NCI-H2227 treated with DMSO at 0.1 percent for 48 hours (cell line): ENCODE results near the gene TMEM117.

Source experiments
- DNase-seq: peaks from one replicate; lab custom pipeline; 2025; lab: John Stamatoyannopoulos, UW

TMEM117 gene

DNA sequence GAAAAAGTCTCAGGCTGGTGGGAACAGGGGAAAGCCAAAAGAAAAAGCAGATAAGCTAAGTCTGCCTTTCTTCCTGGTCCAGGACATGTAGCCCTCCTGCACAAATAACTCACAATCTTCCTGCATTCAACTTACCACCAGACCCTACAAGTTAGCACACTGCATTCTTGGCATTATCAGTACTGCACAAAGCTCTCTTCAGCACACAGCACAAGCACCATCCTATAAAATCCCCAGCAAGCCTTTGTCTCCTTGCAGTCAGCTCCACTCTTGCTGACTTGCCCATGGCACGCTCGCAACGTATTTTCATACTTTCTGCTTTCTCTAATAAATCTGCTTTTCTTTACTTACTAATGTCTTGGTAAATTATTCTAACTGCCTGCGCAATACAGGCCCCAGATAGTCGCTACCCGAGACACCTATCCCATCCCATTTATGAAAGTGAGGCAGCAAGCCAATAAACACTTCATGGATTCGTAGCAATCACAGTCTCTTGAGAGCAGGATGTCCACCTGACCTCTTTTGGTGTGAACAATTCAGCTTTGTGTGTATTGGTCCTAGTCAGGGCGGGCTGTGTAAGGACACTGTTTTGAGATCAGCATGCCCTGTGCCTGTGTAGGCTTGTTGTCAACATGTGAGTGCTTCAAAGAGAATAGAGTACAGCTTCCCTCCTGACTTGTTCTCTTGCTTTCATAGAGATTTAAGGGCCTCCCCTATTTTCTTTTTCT, 49.0 kb downstream of the TMEM117 start:
- no peak for DNase-seq

DNA sequence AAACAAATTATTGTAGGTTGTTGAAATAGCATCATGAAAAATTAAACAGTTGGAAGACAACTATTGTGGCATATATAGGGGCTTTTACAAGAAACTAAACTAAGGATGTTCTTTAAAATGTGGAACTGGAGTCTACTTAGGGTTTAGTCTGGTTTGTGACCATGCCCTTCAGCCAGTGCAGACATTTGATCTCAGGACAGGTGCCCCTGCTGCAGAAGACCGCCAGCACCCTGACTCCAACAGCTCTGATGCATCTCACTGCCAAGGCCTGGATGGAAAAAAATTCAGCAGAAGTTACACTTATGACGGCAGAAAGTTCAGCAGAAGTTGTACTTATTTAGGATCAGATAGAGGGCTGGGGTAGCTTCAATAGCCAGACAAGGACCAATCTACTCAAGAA, 51.5 kb downstream of the TMEM117 start:
- no peak for DNase-seq

DNA sequence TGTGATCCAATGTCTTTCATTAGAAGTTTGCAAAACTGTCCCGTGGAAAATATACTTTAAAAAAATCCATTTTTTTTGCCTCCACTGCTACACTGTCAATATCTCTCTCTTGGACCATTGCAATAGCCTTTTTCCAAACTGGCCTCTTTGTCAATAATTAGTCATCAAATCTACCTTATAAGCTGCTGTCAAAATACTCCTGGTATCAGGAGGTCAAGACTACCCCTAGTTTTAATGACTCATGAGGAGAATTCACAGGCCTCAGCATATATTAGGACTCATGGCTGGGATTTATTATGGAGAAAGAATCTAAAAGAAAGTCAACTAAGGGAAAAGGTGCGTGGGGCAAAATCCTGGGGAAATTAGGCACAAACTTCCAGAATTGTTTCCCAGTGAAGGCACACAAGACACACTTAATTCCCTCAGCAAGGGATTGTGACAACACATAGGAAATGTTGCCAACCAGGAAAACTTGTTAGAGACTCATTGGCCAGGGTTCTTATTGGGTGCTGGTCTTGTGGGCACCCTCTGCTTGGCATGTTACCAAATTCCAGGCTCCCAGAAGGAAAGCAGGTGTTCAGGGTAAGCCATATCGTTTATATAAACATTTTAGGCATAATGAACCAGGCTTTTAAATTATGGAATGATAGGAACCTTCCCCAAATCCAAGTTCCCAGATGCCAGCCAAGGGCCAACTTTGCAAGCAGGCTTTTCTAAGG, 56.1 kb downstream of the TMEM117 start:
- DNase-seq = no peak

DNA sequence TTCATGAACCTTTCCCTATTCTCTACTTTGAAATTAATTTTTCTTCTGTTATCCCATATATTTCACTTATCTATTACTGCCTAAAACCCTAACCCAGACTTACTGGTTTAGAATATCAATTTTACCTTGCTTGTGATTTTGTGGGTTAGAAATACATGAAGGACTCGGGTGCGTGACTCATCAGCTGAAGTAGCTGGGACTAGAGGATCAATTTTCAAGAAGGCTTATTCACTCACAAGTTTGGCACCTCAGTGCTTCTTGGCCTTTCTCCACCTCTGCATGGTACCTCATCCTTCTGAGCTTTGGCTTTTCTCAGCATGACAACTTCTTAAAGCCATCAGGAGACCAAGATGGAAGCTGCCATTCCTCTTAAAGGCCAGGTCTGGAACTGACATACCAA, 57.8 kb downstream of the TMEM117 start:
- DNase-seq = no peak

DNA sequence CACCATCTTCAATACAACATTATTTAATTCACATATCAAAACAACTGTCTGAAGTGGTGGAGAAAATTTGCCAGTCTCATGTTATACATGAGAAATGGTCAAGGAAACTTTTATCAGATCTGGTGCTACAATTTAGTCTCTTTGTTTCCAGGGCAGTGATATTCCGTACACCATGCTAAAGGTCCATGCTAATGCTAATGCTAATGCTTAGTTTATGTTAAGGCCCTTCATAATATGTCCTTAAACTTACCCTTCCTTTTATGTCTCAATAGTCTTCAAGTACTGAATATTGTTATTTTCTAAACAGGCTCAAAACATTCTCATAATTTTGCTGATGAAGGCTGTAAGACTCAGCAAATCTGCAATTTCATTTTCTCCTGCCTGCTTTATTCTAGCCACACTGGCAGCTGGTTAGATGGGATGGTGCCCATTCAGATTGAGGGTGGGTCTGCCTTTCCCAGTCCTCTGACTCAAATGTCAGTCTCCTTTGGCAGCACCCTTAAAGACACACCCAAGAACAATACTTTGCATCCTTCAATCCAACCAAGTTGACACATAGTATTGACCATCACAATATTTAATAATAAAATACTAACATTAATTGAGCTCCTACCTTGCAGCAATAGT, 59.8 kb downstream of the TMEM117 start:
- DNase-seq = no peak

DNA sequence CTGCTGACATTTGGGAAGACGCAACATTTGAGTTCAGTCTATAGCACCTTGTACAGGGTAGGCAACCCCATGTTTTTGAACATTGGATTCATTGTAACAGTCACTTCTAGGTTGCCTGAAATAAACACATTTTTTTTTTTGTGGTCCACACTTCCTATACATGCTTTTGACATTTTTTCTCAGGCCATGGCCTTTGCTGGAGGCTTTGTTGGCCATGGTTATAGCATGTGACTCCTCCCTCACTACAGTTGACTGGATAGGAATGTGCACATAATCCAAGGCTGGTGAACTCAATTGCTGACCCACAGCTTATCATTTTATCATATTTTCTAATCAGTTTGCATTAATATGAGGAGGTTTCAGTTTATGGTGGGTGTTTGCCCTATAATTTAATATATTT, 60.6 kb downstream of the TMEM117 start:
- DNase-seq = no peak

DNA sequence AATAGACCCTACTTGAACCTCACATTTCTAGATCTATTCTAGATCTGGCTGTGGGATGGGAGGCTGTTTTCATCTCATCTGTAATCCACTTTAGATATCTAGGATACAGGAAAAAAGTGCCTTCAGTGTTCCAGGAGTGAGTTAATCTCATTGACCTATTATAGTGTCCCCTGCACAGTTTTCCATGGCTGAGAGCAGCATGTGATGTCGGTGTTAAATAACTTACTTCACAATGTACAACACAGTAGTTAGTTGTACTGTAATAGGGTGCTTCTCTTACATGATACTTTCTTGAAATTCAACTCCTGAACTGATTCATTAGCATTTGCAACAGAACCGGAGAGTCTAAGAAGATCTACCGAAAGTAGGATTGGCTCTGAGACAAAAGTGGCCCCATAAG, 62.6 kb downstream of the TMEM117 start:
- DNase-seq = no peak

DNA sequence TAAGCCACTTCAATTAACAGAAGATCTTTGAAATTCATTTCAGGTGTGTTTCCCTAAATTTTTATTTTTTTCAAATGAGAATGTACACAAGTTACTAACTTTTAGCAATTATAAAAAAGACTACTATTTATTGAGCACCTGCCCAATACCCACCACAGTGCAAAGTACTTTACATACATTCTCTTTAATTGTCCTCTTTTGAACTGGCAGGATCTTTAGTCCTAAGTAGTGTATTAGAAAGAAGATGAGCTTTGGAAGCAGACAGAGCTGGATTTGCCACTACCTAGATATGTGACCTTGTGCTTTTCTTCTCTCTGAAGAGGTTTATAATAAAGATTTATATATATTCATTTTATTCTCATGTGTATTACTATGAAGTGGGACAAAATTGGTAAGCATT, 63.7 kb downstream of the TMEM117 start:
- DNase-seq = no peak

DNA sequence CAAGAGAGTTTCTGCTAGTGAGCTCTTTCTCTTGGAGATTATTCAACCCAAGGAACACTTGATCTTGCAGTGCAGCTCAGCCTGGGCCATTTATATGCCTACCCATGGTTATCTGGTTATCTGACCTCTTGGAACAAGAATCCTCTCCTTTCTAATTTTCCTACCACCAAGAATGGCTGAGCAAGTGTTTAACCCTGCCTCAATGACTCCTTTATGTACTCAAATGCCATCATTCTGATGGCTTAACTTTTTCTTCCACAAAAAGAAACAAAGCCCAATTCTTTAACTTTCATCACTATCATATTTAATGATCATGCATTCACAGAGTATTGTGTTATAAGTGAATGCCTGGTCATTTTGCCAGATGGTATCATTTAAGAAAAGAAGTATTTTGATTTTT, 67.8 kb downstream of the TMEM117 start:
- no peak for DNase-seq

DNA sequence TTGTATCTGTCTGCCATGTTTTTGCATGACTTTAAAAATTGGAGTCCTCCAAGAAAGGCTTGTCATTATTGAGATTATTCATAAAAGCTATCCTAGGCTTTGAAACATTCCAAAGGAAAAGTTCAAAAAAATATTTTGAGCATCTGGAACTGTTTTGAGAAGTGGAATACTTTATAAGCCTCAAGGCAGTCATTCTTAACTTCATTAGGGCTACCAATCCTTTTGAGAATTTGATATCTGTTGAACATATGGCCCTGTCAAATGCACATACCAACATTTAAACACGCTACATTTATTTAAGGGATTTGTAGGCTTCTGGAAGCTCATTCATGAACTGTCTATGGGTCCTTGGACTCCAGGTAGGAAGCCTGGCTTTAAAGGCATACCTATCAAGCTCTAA, 77.0 kb downstream of the TMEM117 start:
- no peak for DNase-seq

DNA sequence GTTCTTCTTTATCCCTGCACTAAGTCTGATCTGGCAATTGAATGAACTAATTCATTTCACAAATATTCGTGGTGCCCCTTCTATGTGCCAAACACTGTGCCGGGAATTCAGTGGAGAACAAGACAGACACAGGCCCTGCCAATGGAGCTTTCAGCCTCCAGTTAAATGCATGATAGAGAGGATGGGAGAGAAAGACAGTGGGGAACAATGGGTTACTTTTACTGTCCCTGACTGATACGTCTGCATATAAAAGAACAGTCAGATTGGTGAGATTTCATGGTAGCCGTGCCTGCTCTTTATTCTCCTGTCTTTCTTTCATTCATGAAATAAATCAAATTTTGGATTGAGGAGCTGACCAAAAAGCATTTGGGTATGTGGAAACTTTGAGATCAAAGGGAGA, 78.5 kb downstream of the TMEM117 start:
- DNase-seq = no peak

DNA sequence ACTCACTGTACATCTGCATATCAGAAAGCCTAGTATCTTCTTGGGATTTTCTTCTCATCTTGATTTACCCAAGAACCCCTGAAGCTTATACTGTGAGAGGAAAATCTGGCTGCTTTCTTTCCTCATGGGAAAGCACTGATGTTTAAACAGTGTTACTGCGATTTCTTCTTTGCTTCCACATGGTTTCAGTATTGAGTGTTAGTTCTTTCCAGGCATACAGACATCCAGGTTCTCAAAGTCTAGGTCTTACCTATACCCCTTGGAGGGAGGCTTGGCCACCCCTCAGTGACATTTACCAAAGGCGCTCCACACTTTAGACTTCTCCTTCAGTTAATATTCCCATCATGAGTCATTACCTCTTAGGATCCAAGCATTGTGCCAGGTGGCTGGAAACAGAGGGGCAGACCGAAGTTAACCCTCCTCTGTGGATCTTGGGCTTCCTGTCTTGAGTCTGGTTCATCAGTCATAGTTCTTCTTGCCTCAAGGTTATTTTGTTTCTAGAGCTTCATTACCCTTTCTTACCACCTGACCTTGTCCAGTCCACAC, 79.1 kb downstream of the TMEM117 start:
- no peak for DNase-seq

DNA sequence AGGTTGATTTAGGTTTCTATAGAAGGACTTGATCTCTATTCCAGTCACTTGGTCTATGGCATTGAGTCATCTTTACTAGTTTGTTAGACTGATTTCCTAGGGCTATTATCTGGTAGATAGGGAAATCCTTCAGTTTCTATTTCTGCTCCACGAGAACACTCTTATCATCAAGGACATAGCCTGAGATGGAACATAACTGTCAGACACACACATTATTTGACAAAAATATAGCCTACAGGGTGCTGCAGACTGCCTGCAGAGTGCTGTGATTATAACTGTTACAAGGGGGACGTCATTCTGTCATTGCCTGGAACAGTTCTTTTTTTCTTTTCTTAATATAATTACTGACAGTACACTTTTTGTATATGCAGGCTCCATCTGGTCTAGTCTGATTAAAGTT, 82.0 kb downstream of the TMEM117 start:
- no peak for DNase-seq

DNA sequence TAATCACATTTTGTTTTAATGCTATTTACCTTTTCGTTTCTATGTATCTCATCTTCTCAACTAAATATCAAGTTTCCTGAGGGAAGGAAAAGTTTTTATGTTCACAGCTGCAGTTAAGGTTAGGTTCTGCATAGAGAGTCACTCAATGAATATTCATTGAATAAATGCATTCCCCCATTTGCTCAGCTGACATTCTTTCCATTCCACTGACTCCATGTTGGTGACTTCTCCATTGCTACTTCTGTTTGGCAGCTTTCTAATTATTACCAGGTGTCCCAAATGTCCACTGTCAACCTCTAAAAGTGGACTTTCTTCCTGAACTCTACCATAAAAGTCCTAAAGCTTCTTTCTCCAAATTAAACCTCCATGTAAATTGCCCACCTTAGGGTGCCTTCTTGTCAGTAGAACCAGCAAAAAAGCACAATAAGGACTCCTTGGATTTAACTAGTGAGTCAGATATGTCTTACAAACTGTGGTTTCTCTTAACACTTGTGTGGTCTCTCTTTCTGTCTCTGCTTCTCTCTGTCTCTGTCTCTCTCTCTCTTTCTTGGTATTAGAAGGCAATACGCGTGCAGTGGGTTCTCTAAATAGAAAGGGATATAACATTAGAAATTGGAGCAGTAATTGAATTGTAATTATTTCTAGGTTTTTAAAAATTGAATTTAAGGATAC, 85.9 kb downstream of the TMEM117 start:
- no peak for DNase-seq

DNA sequence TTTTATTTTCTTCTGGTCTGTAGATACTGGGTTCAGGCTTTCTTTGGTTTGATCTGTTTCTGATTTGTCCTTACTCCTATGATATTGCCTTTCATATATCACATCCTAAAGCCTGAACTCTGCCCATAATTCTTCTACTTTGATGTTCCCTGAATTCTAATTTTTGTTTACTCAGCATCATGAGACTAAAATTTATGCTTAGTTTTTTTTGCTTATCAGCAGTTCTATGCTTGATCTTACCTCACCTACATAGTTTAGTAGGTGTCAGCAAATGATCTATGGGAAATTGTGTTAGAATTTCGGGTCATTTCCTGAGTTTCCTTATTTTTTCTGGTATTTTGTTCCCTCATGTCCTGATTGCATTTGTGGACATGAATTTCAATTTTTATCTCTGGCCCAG, 94.2 kb downstream of the TMEM117 start:
- no peak for DNase-seq

DNA sequence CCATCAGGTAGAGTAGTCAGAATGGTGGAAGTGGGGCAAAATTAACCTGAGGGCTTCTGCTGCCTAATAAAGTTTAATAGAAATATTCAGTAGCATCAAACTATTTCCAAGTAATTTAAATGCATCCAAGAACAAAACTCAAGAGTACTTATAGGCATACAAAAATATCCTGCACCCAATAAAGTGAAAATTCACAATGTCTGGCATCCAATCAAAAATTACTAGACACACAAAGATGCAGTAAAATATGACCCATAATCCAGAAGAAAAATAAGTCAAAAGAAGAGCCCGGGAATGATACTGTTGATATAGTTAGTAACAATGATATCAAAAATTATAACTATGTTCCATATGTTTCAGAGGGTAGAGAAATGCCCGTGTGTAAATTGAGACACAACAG, 95.3 kb downstream of the TMEM117 start:
- DNase-seq = no peak

DNA sequence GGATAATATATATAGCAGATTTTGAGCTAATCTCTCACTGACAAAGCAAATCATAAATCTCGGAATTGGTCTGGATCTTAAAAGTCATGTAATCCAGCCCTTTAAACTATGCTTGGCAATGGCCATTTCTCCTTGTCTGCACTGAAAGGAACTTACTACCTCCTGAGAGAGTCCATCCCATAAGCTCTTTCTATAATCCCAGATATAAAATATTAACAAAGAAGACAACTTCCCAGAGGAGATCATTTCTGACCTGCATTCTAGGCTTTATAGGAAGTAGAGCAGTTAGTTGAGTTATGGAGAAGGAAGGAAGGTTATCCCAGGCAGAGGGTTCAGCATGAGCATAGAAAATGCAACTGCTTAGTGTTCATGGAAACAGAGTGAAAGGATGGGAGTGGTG, 99.7 kb downstream of the TMEM117 start:
- no peak for DNase-seq

DNA sequence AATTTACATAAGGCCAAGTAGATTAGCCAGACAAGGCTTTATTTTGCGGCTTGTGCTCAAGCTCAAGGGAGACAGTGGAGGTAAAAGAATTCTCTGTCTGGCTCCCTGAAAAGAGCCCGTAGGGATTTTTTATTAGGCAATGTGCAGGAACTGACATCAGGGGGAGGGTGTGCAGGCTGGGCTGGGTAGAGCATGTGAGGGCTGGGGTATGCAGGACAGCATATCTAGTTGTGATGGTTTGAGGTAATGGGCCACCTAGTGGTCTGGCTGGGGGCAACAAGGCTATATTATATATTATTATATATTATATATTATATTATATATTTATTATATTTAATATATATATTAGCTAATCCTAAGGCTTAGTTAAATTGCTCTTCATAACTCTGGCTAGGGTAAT, 102.1 kb downstream of the TMEM117 start:
- DNase-seq = no peak

DNA sequence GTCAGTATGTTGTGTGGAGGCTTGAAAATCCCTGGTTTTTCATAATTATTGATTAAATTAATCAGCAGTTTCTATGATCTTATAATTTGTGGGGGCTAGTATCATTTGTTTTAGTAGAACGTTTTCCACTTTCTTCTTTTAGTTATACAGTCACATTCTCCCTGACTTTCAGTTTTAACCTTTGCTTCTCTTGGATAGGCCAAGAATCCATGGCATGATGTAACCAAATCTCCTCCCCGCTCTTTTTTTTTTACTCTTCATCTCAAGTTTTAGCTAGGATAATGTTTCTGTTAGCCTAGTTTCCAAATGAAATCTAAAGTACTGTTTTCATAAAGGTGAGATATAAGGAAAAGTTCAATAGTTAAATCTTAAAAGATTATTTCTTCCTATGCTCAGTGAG, 106.5 kb downstream of the TMEM117 start:
- DNase-seq = no peak

DNA sequence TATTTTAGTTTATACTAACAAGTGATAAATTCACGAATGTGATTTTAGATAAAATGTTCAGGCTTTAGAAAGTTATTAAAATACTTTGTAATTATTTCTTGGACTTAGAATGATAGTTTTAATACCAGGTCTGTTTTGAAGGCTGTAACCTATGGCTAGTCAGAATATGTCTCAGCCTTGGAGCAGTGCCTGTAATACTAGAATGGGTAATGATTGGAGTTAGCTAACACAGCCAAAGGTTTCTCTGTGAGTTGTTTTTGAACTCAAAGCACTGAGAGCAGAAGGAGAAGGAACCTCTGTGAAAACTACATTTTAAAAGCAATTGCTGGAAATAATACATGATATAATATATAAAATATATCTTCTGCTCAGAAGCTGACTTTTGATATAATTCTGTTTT, 110.1 kb downstream of the TMEM117 start:
- DNase-seq = no peak

DNA sequence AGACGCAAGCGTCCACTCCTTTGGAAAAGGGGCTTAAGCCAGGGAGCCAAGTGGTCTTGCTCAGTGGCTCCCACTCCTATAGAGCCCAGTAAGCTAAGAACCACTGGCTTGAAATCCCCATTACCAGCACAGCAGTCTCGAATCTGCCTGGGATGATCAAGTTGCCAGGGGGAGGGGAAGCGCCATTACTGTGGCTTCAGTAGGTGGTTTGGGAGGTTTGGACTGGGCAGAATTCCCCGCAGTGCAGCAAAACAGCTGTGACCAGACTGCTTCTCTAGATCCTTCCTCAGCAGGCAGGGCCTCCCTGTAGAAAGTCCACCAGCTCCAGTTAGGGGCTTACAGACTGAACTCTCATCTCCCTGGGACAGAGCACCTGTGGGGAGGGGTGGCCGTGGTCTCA, 115.4 kb downstream of the TMEM117 start:
- DNase-seq = no peak

DNA sequence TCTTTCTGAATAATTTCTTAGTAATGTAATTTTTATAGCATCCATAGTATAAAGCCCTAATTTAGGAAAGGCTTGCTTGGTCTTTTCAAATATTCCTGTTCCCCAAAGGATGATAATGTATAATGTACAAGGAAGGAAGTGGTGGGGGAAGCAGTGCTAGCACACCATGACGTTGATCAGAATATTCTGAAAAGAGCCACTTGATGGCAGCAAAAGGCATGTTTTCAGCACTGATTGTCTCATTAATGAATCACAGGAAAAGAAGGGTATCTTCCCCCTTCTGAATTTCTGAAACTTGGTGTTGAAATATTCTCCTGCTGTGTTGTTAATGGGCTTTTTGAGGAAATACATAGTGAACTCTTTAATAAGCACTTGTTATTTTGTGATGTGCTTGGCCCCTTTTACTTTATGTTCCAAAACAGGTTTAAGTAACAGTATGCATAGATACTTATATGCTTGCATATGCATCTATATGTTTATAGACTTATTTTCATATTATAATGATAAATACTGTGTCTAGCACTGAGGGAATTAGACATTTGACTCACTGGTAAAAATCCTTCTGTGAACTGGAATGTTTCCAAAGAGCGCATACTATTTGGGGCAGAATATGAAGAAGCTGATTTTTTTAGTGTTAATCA, 122.0 kb downstream of the TMEM117 start:
- DNase-seq = no peak
